ENCODE measurements around the gene ARL8B. TPM values are rescaled to one million over a fixed set of nuclear protein-coding genes. Genes with fewer than 3 reads are reported as not detected.

Gene ARL8B
- total and polyA plus RNA-seq, 2 experiments from 2014 or later, result 26.4 to 41.1 TPM

GRCh38 chr3:5136211-5136918 lies 14.3 kb downstream of the ARL8B start:
- peak; percentile 39 for TF ChIP-seq CTCF (IDR thresholded peaks at IDR 0.05; ENCODE audit: low read depth, low read length)
- Histone ChIP-seq H3K4me3 (no peak overlapping the region), H3K4me1 (ENCODE audit: low read depth) (peaks cover 9% of the 10 kb centered on the region), H3K36me3 (no peaks in the 10 kb centered on the region), H3K9me3 (ENCODE audit: low read depth) (no peaks in the 10 kb centered on the region), H3K27me3 (no peaks in the 10 kb centered on the region), H3K27ac (no peak overlapping the region)
- DNase-seq (ENCODE audit: low read depth in 1 of 2, low spot score in 1 of 2), result peak; percentile 22 to 39

- Histone ChIP-seq H3K4me3 (no peak overlapping the region), H3K27me3 (no peaks in the 10 kb centered on the region), H3K4me1 (ENCODE audit: low read depth) (peaks cover 9% of the 10 kb centered on the region), H3K36me3 (no peaks in the 10 kb centered on the region), H3K9me3 (ENCODE audit: low read depth) (no peaks in the 10 kb centered on the region), H3K27ac (no peak overlapping the region)
- DNase-seq (ENCODE audit: low read depth in 1 of 2, low spot score in 1 of 2), result no peak
- no peak for TF ChIP-seq CTCF (IDR thresholded peaks at IDR 0.05; ENCODE audit: low read depth, low read length)
Measured at GRCh38 chr3:5136919-5137429, 14.9 kb downstream of the ARL8B start.

- H3K27ac ChIP-seq, result peak overlapping the region; percentile 6
- no peaks in the 10 kb centered on the region for H3K27me3 ChIP-seq
- peaks cover 9% of the 10 kb centered on the region for H3K4me1 ChIP-seq (ENCODE audit: low read depth)
- no peaks in the 10 kb centered on the region for H3K9me3 ChIP-seq (ENCODE audit: low read depth)
- no peak overlapping the region for H3K4me3 ChIP-seq
- no peak for TF ChIP-seq CTCF (IDR thresholded peaks at IDR 0.05; ENCODE audit: low read depth, low read length)
- peak in 1 of 2 donors; percentile 3 for DNase-seq (ENCODE audit: low read depth in 1 of 2, low spot score in 1 of 2)
- no peaks in the 10 kb centered on the region for H3K36me3 ChIP-seq
Measured at GRCh38 chr3:5138214-5138981, 16.3 kb downstream of the ARL8B start.

GRCh38 chr3:5140230-5140621 lies 18.1 kb downstream of the ARL8B start:
- Histone ChIP-seq H3K9me3 (ENCODE audit: low read depth) (no peaks in the 10 kb centered on the region), H3K4me1 (ENCODE audit: low read depth) (peaks cover 9% of the 10 kb centered on the region), H3K27me3 (no peaks in the 10 kb centered on the region), H3K36me3 (no peaks in the 10 kb centered on the region), H3K27ac (no peak overlapping the region), H3K4me3 (no peak overlapping the region)
- no peak for TF ChIP-seq CTCF (IDR thresholded peaks at IDR 0.05; ENCODE audit: low read depth, low read length)
- no peak for DNase-seq (ENCODE audit: low read depth in 1 of 2, low spot score in 1 of 2)

- Histone ChIP-seq H3K27me3 (no peaks in the 10 kb centered on the region), H3K36me3 (no peaks in the 10 kb centered on the region), H3K27ac (no peak overlapping the region), H3K4me3 (no peak overlapping the region), H3K4me1 (ENCODE audit: low read depth) (peaks cover 9% of the 10 kb centered on the region), H3K9me3 (ENCODE audit: low read depth) (no peaks in the 10 kb centered on the region)
- TF ChIP-seq CTCF (IDR thresholded peaks at IDR 0.05; ENCODE audit: low read depth, low read length), result no peak
- DNase-seq (ENCODE audit: low read depth in 1 of 2, low spot score in 1 of 2), result no peak
Measured at GRCh38 chr3:5140839-5141238, 18.7 kb downstream of the ARL8B start.

Data from cardiac muscle cell (in vitro differentiated cells and primary cell).